Transverse colon (tissue), 4 donors: ENCODE results near the gene PTPRG. TPM values are rescaled to one million over a fixed set of nuclear protein-coding genes. Genes with fewer than 3 reads are reported as not detected.

Experiments used
- DNase-seq: peaks from one replicate; pipeline ENCODE4 v3.0.0-alpha.2; 2019
- H3K27ac ChIP-seq, 4 donors: fragments of 200-600 bp; sonication (generic); 2 replicates each; pipeline ENCODE4 v1.5.1; 2016 to 2018; ENCODE audit warnings: inconsistent platforms in 4 of 4
- H3K27me3 ChIP-seq: fragments of 200-600 bp; sonication (generic); 2 replicates; pipeline ENCODE4 v1.5.1; 2017; ENCODE audit warnings: inconsistent platforms
- H3K36me3 ChIP-seq, 4 donors: fragments of 200-600 bp; sonication (generic); 2 replicates each; pipeline ENCODE4 v1.5.1; 2017 to 2019; ENCODE audit warnings: inconsistent platforms in 4 of 4
- H3K4me1 ChIP-seq, 4 donors: fragments of 200-600 bp; sonication (generic); 2 replicates each; pipeline ENCODE4 v1.5.1; 2017 to 2020; ENCODE audit warnings: inconsistent platforms in 4 of 4
- H3K4me3 ChIP-seq, 4 donors: fragments of 200-600 bp; sonication (generic); 1 replicate in 1 of 4; 2 replicates in 3 of 4; pipeline versions ENCODE4 v1.5.1 to v1.6.1; 2017 to 2019; ENCODE audit warnings: inconsistent platforms in 4 of 4
- H3K9me3 ChIP-seq, 2 donors: fragments of 200-600 bp; sonication (generic); 2 replicates each; pipeline ENCODE4 v1.5.1; 2017 to 2019; ENCODE audit warnings: inconsistent platforms in 2 of 2
- CTCF ChIP-seq, 5 experiments: fragments of 200-600 bp in 3 of 5; fragments of 450-650 bp in 2 of 5; sonication (generic) in 3 of 5; IDR thresholded peaks; 1 replicate in 2 of 5; 2 replicates in 3 of 5; pipeline ENCODE4 v1.5.1; 2016 to 2017; ENCODE audit warnings: antibody characterized with exemption in 5 of 5, inconsistent platforms in 3 of 5, mild to moderate bottlenecking in 2 of 5, moderate library complexity in 1 of 5
- EP300 ChIP-seq: sonication (generic); formaldehyde crosslinking; IDR thresholded peaks from one replicate; pipeline ENCODE4 v1.6.1; 2017; ENCODE audit warnings: antibody characterized with exemption, low read depth
- POLR2A ChIP-seq: fragments of 450-650 bp; IDR thresholded peaks from one replicate; pipeline ENCODE4 v1.6.1; 2016; ENCODE audit warnings: antibody characterized with exemption, mild to moderate bottlenecking, moderate library complexity
- POLR2AphosphoS5 ChIP-seq, 3 donors: sonication (generic); formaldehyde crosslinking; IDR thresholded peaks; one replicate each; pipeline ENCODE4 v1.6.1; 2016; ENCODE audit warnings: antibody characterized with exemption in 3 of 3
- WGBS, 2 donors: methylation state at CpG; one replicate each; pipeline ENCODE4 v1.1.5; 2018; ENCODE audit warnings: low coverage in 1 of 2; 5-methylcytosine and 5-hydroxymethylcytosine counted together
- in situ Hi-C, 4 donors: fragments of 200-750 bp; cut with MboI; loops; one replicate each; pipeline versions ENCODE4 v1.15.0 to v1.15.1; 2017; ENCODE audit warnings: low sequenced_read_pairs in 3 of 4, low pct_ligation_motif_present in 1 of 4, low pct_unique_long_range_greater_than_20kb in 1 of 4
- intact Hi-C: fragments of 100-400 bp; cut with DNase I; formaldehyde crosslinking; loops from one replicate; pipeline ENCODE4 v1.15.1; 2023; ENCODE audit warnings: low total_unique reads
- total RNA-seq, 4 donors: library from RNA; depleted of rRNA; stranded (reverse); fragments of >200 nt; gene quantifications; one replicate each; pipeline ENCODE4 v1.1.0, GENCODE V29; 2016

Gene PTPRG
- total RNA-seq, 4 donors from 2014 or later = 29.2 to 83.4 (median 41.6) TPM

DNA sequence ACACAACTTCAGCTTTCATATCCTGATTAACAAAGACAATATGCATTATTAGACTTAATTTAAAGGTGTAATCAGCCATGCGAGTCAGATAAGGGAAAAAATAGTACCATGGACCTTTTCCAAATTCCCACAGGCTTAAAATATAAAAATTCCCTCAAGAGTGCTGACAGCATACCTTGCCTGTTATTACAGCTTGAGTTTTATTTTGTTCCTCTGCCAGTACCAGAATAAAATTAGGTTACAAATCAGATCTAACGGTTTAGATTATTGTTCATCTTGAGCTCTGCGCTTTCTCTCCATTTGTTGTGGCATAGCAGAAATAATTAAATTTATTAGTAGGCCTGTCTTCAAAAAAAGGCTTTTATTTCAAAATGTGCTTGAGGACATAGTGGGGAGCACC lies 250.3 kb downstream of the PTPRG start:
- Histone ChIP-seq H3K9me3 (no peaks in the 10 kb centered on the region), H3K4me1 (peaks cover 20 to 65% (median 39%) of the 10 kb centered on the region in 4 donors), H3K36me3 (no peaks in the 10 kb centered on the region), H3K27ac (peak overlapping the region in 1 of 4 donors; percentile 72), H3K4me3 (no peak overlapping the region), H3K27me3 (no peaks in the 10 kb centered on the region)
- 76 to 85% methylated on average over 3 of the region's 3 CpGs for WGBS, 2 donors
- DNase-seq = no peak
- TF ChIP-seq CTCF (IDR thresholded peaks at IDR 0.05) (no peak), EP300 (no peak), POLR2A (no peak), POLR2AphosphoS5 (IDR thresholded peaks at IDR 0.05) (no peak)
- intact Hi-C loops = no loop called here
- in situ Hi-C loops = no loop called here

DNA sequence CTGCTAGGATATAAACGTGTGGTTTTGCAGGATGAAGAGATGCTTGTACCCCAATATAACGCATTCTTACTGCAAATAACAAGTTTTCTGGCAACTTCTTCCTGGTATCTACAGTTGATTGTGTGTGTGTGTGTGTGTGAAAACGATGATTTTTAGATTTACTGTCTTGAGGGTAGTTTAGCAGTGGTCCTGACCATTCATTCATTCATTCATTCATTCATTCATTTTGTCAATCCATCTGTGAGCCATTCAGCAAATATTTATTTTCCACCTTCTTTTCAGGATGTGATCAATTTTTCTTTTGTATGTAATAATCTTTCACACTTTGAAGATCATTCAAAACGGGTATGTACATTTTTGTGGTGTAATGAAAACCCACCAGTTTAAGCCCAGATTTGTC lies 250.7 kb downstream of the PTPRG start:
- Histone ChIP-seq H3K4me1 (peaks cover 20 to 65% (median 39%) of the 10 kb centered on the region in 4 donors), H3K27ac (no peak overlapping the region), H3K36me3 (no peaks in the 10 kb centered on the region), H3K9me3 (no peaks in the 10 kb centered on the region), H3K4me3 (no peak overlapping the region), H3K27me3 (no peaks in the 10 kb centered on the region)
- intact Hi-C loops = no loop called here
- TF ChIP-seq POLR2A (no peak), EP300 (no peak), POLR2AphosphoS5 (IDR thresholded peaks at IDR 0.05) (no peak), CTCF (IDR thresholded peaks at IDR 0.05) (no peak)
- no peak for DNase-seq
- WGBS, 2 donors = 75 to 80% methylated on average over 4 of the region's 4 CpGs
- in situ Hi-C loops = no loop called here

GRCh38 chr3:61812517-61812916 lies 251.1 kb downstream of the PTPRG start:
- Histone ChIP-seq H3K4me3 (no peak overlapping the region), H3K36me3 (no peaks in the 10 kb centered on the region), H3K27me3 (no peaks in the 10 kb centered on the region), H3K4me1 (peaks cover 20 to 63% (median 36%) of the 10 kb centered on the region in 4 donors), H3K9me3 (no peaks in the 10 kb centered on the region), H3K27ac (no peak overlapping the region)
- in situ Hi-C loops = no loop called here
- no peak for TF ChIP-seq CTCF (IDR thresholded peaks at IDR 0.05)
- TF ChIP-seq EP300 = no peak
- no peak for TF ChIP-seq POLR2A
- no peak for TF ChIP-seq POLR2AphosphoS5 (IDR thresholded peaks at IDR 0.05)
- intact Hi-C loops = no loop called here
- 79 to 82% methylated on average over 2 to 3 of the region's 3 CpGs for WGBS, 2 donors
- DNase-seq = no peak

DNA sequence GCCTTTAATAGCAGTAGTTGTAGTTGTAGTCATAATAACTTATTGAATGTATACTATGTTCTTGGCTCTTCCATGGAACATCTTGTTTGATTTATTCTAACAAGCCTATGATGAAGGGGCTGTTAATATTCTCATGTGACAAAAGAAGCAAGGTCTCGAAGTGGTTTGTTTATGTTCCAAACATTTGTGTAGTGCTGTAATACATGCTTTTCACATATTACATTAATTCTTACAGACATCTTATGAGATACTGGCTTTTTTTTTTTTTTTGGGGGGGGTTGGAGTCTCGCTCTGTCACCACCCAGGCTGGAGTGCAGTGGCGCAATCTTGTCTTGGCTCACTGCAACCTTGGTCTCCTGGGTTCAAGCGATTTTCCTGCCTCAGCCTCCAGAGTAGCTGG lies 252.3 kb downstream of the PTPRG start:
- intact Hi-C loops (no loop called here), in situ Hi-C loops (no loop called here)
- H3K36me3 ChIP-seq = no peaks in the 10 kb centered on the region
- H3K9me3 ChIP-seq = no peaks in the 10 kb centered on the region
- H3K4me1 ChIP-seq = peaks cover 18 to 52% (median 25%) of the 10 kb centered on the region in 4 donors
- H3K27ac ChIP-seq = peak overlapping the region; percentile 37 to 65 (median 60)
- TF ChIP-seq CTCF (IDR thresholded peaks at IDR 0.05) (no peak), POLR2AphosphoS5 (IDR thresholded peaks at IDR 0.05) (no peak), EP300 (no peak), POLR2A (no peak)
- WGBS, 2 donors = 79 to 87% methylated on average over 3 to 4 of the region's 4 CpGs
- DNase-seq = no peak
- no peak overlapping the region for H3K4me3 ChIP-seq
- no peaks in the 10 kb centered on the region for H3K27me3 ChIP-seq
